SK-N-SH (cell line): Measurements from ENCODE around the gene OGFR. TPM values are rescaled to one million over a fixed set of nuclear protein-coding genes. Genes with fewer than 3 reads are reported as not detected.
A peak's percentile ranks its signal among the peaks of the same experiment; 100 is the strongest.

Source experiments
- CTCF ChIA-PET: fragments of 300-600, 350-600 bp; formaldehyde crosslinking; extraction: SDS; loops from one replicate; lab custom pipeline; 2021; lab: Yijun Ruan, JAX
- POLR2A ChIA-PET: fragments of 350-600 bp; sonication (Branson Sonifier 250); formaldehyde crosslinking; extraction: SDS; loops from one replicate; lab custom pipeline; 2020; ENCODE audit warnings: antibody characterized with exemption, inconsistent platforms; lab: Yijun Ruan, JAX
- DNase-seq: peaks from one replicate; pipeline ENCODE4 v3.0.0; 2012
- H2AFZ ChIP-seq: fragments of 200-600 bp; sonication (generic); 2 replicates; pipeline ENCODE4 v1.8.1; 2016; ENCODE audit warnings: antibody characterized with exemption, mild to moderate bottlenecking, low read depth
- H3F3A ChIP-seq: fragments of 200-600 bp; sonication (generic); replicated peaks from 2 replicates; pipeline ENCODE3; 2016; ENCODE audit warnings: antibody characterized with exemption, mild to moderate bottlenecking; ENCODE audit not compliant: insufficient read depth
- H3K27ac ChIP-seq, 2 experiments: fragments of 200-500 bp in 1 of 2; fragments of 200-600 bp in 1 of 2; sonication (Bioruptor generic) in 1 of 2; sonication (generic), shearing (Covaris generic) in 1 of 2; 2 replicates each; pipeline versions ENCODE4 v1.5.1 to v1.6.1; 2014 to 2016; ENCODE audit warnings: low read depth in 2 of 2, inconsistent platforms in 1 of 2, low read length in 1 of 2, mild to moderate bottlenecking in 1 of 2, mixed read lengths in 1 of 2
- H3K27me3 ChIP-seq: fragments of 200-600 bp; sonication (generic), shearing (Covaris generic); 2 replicates; pipeline ENCODE4 v1.6.1; 2016; ENCODE audit warnings: mixed run types; ENCODE audit not compliant: insufficient read depth
- H3K36me3 ChIP-seq, 2 experiments: fragments of 200-500 bp in 1 of 2; fragments of 200-600 bp in 1 of 2; sonication (Bioruptor generic) in 1 of 2; sonication (generic) in 1 of 2; replicated peaks in 1 of 2; 2 replicates each; pipeline versions ENCODE3 to v1.5.1; 2014 to 2016; ENCODE audit warnings: low read length in 1 of 2, mild to moderate bottlenecking in 1 of 2; ENCODE audit not compliant: insufficient read depth in 2 of 2, control insufficient read depth in 1 of 2
- H3K4me1 ChIP-seq, 2 experiments: fragments of 200-500 bp in 1 of 2; fragments of 200-600 bp in 1 of 2; sonication (Bioruptor generic) in 1 of 2; sonication (generic), shearing (Covaris generic) in 1 of 2; 2 replicates each; pipeline versions ENCODE4 v1.5.1 to v1.6.1; 2014 to 2016; ENCODE audit warnings: low read depth in 1 of 2, low read length in 1 of 2, mixed run types in 1 of 2; ENCODE audit not compliant: insufficient read depth in 2 of 2, control insufficient read depth in 1 of 2
- H3K4me2 ChIP-seq: fragments of 200-600 bp; sonication (generic), shearing (Covaris generic); 2 replicates; pipeline ENCODE4 v1.6.1; 2017; ENCODE audit warnings: mixed run types
- H3K4me3 ChIP-seq, 2 experiments: fragments of 200-500 bp in 1 of 2; fragments of 200-600 bp in 1 of 2; sonication (Bioruptor generic) in 1 of 2; sonication (generic), shearing (Covaris generic) in 1 of 2; 2 replicates each; pipeline versions ENCODE4 v1.5.1 to v1.8.1; 2014 to 2016; ENCODE audit warnings: low read depth in 2 of 2, inconsistent platforms in 1 of 2, low read length in 1 of 2, mild to moderate bottlenecking in 1 of 2, mixed read lengths in 1 of 2, moderate library complexity in 1 of 2
- H3K79me2 ChIP-seq: fragments of 200-600 bp; sonication (generic); 2 replicates; pipeline ENCODE4 v1.8.1; 2017; ENCODE audit warnings: mild to moderate bottlenecking; ENCODE audit not compliant: insufficient read depth
- H3K9ac ChIP-seq: fragments of 200-600 bp; sonication (generic); 2 replicates; pipeline ENCODE4 v1.6.1; 2017; ENCODE audit warnings: mixed run types
- H3K9me2 ChIP-seq: fragments of 200-600 bp; sonication (generic); 2 replicates; pipeline ENCODE4 v1.6.1; 2017; ENCODE audit warnings: mixed run types
- H3K9me3 ChIP-seq: fragments of 200-600 bp; sonication (generic); 2 replicates; pipeline ENCODE4 v1.6.1; 2017; ENCODE audit warnings: mixed run types, mild to moderate bottlenecking, moderate library complexity
- H4K20me1 ChIP-seq: fragments of 200-600 bp; sonication (generic); 2 replicates; pipeline ENCODE4 v1.6.1; 2017; ENCODE audit warnings: mild to moderate bottlenecking, mixed run types; ENCODE audit not compliant: insufficient read depth
- ELF1 ChIP-seq: IDR thresholded peaks from 2 replicates; pipeline ENCODE4 v1.4.0; 2012
- FOXJ3 ChIP-seq: sonication (generic); formaldehyde crosslinking; IDR thresholded peaks from 2 replicates; pipeline ENCODE4 v1.5.1; 2020; ENCODE audit warnings: mild to moderate bottlenecking, missing genetic modification reagents
- FOXM1 ChIP-seq: IDR thresholded peaks from 2 replicates; pipeline ENCODE4 v1.4.0; 2012; ENCODE audit warnings: low read depth, mild to moderate bottlenecking
- GATA2 ChIP-seq: sonication (generic); formaldehyde crosslinking; IDR thresholded peaks from 2 replicates; pipeline ENCODE4 v1.5.0; 2020; ENCODE audit warnings: mild to moderate bottlenecking, missing genetic modification reagents
- JUND ChIP-seq: IDR thresholded peaks from 2 replicates; pipeline ENCODE4 v1.4.0; 2012
- MXI1 ChIP-seq: IDR thresholded peaks from 2 replicates; pipeline ENCODE4 v1.6.1; 2012; ENCODE audit warnings: mild to moderate bottlenecking, low read depth, low read length, improper control_type of control experiment
- WGBS: methylation state at CpG from one replicate; pipeline ENCODE4 v1.1.6; 2017; ENCODE audit warnings: low lambda C conversion rate; 5-methylcytosine and 5-hydroxymethylcytosine counted together
- polyA plus RNA-seq, 3 experiments: library from polyadenylated mRNA; depleted of rRNA; stranded (reverse); fragments of >200 nt; gene quantifications; 2 replicates each; pipeline ENCODE4 v1.2.3, GENCODE V29; 2012
- TF ChIP-seq, protein P1 (sequence below): IDR thresholded peaks from 2 replicates; pipeline ENCODE4 v1.4.0; 2012; ENCODE audit warnings: low read depth
- TF ChIP-seq, protein P2 (sequence below): IDR thresholded peaks from 2 replicates; pipeline ENCODE4 v1.4.0; 2012; ENCODE audit warnings: low read depth, borderline replicate concordance
- TF ChIP-seq, protein P3 (sequence below): fragments of 150-350 bp; IDR thresholded peaks from 2 replicates; pipeline ENCODE4 v1.6.1; 2017; ENCODE audit warnings: antibody characterized with exemption, low read length, low read depth, borderline replicate concordance
- TF ChIP-seq, protein P4 (sequence below): IDR thresholded peaks from 2 replicates; pipeline ENCODE4 v1.6.1; 2012; ENCODE audit warnings: mild to moderate bottlenecking, low read depth, low read length, moderate library complexity

The OGFR gene
- polyA plus RNA-seq, 1 of the 3 experiments (the other 2 are of a cell fraction): 60.8 TPM

DNA sequence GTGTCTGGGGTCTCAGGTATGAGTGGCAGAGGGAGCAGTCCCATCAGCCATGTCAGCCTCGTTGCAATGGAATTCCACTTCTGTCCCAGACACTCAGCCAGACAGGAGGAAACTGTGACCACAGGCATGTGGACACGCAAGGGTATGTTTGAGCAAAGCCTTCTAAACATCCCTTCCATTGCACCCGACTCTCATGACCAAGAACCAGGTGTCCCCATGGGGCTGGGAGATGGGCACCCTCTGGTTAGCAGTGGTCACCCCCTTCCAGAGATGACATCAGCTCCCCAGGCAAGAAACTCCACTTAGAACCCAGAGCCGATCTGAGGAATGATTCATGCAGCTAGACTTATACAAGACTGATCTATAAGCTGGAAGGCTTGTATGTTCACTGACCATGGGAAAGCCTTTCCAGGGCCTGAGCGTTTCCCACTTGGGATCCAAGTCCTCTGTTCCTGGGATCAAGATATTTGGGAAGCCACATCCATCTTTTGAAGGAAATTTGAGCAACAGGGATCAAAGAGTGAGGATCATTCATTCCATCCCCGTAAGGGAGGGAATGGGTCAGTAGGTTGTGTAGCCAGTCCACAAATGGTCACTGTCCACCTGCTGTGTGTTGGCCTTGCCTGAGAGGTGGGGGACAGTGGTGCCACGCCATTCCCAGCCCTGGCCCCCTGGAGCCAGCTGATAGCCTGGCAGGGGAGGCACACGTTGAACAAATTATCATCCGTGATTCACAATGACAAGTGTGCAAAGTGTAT, 12.3 kb upstream of the OGFR start:
- TF ChIP-seq FOXM1: no peak
- TF ChIP-seq, protein P1, sequence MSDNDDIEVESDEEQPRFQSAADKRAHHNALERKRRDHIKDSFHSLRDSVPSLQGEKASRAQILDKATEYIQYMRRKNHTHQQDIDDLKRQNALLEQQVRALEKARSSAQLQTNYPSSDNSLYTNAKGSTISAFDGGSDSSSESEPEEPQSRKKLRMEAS: no peak
- TF ChIP-seq GATA2 (CRISPR knock-in tag): no peak
- Histone ChIP-seq H3K9me3 (no peaks in the 10 kb centered on the region), H3K4me2 (no peak overlapping the region), H3K9ac (no peak overlapping the region), H4K20me1 (0 out of 2 replicates have a peak, but pooled peaks cover 4% of the 10 kb centered on the region), H3K27me3 (no peaks in the 10 kb centered on the region), H2AFZ (no peak overlapping the region), H3F3A (peaks cover 30% of the 10 kb centered on the region), H3K36me3 (no peaks in the 10 kb centered on the region), H3K79me2 (peaks cover 6% of the 10 kb centered on the region), H3K9me2 (no peaks in the 10 kb centered on the region), H3K4me3 (no peak overlapping the region), H3K27ac (peak overlapping the region in 1 of 2 experiments; percentile 7; a peak in 1 of 4 replicates), H3K4me1 (peaks cover 18 to 25% of the 10 kb centered on the region in 2 experiments; a peak in 3 of 4 replicates)
- POLR2A ChIA-PET: interaction anchor here (0.6 to 0.7 kb wide), 2 partner anchors 118 to 150 kb away, joined by 3 read pairs; no protein-coding TSS in a partner anchor
- no peak for DNase-seq
- CTCF ChIA-PET: interaction anchor here (0.6 to 9.4 kb wide), 60 partner anchors 9 to 389 kb away, joined by 3 to 162 read pairs (median 8); partner anchors contain the start of genes NTSR1, OGFR and SLCO4A1
- 60% methylated on average over 7 of the region's 9 CpGs for WGBS

GRCh38 chr20:62792940-62793756, 11.5 kb upstream of the OGFR start:
- Histone ChIP-seq H3F3A (peaks cover 30% of the 10 kb centered on the region), H3K9me3 (no peaks in the 10 kb centered on the region), H3K9ac (no peak overlapping the region), H3K27ac (peak overlapping the region; percentile 56 to 88; a peak in 2 of 4 replicates), H3K4me3 (no peak overlapping the region), H4K20me1 (0 out of 2 replicates have a peak, but pooled peaks cover 8% of the 10 kb centered on the region), H3K4me2 (peak overlapping the region; percentile 88), H3K27me3 (no peaks in the 10 kb centered on the region), H2AFZ (no peak overlapping the region), H3K36me3 (peaks cover 0 to 2% of the 10 kb centered on the region in 2 experiments), H3K9me2 (no peaks in the 10 kb centered on the region), H3K79me2 (peaks cover 13% of the 10 kb centered on the region), H3K4me1 (peaks cover 22 to 30% of the 10 kb centered on the region in 2 experiments; a peak in 3 of 4 replicates)
- no peak for DNase-seq
- POLR2A ChIA-PET: interaction anchor here (0.7 to 0.9 kb wide), 2 partner anchors 22 to 150 kb away, joined by 3 read pairs; no protein-coding TSS in a partner anchor
- 90% methylated on average over 19 of the region's 22 CpGs for whole genome bisulfite sequencing
- CTCF ChIA-PET: interaction anchor here (0.6 to 9.4 kb wide), 19 partner anchors 10 to 383 kb away, joined by 3 to 162 read pairs (median 17); partner anchors contain the start of gene NTSR1
- TF ChIP-seq ELF1 (no peak), MXI1 (no peak)

- ChIA-PET CTCF (interaction anchor here (1.2 to 9.4 kb wide), 4 partner anchors 14 to 294 kb away, joined by 4 to 162 read pairs (median 10); no protein-coding TSS in a partner anchor), POLR2A (interaction anchor here (0.9 to 1.3 kb wide), 3 partner anchors 10 to 22 kb away, joined by 3 read pairs; no protein-coding TSS in a partner anchor)
- WGBS: no CpG with 5 or more reads among the region's 7 CpGs
- TF ChIP-seq, protein P2, sequence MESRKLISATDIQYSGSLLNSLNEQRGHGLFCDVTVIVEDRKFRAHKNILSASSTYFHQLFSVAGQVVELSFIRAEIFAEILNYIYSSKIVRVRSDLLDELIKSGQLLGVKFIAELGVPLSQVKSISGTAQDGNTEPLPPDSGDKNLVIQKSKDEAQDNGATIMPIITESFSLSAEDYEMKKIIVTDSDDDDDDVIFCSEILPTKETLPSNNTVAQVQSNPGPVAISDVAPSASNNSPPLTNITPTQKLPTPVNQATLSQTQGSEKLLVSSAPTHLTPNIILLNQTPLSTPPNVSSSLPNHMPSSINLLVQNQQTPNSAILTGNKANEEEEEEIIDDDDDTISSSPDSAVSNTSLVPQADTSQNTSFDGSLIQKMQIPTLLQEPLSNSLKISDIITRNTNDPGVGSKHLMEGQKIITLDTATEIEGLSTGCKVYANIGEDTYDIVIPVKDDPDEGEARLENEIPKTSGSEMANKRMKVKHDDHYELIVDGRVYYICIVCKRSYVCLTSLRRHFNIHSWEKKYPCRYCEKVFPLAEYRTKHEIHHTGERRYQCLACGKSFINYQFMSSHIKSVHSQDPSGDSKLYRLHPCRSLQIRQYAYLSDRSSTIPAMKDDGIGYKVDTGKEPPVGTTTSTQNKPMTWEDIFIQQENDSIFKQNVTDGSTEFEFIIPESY: no peak
- TF ChIP-seq ELF1 (no peak), JUND (no peak), FOXJ3 (no peak)
- TF ChIP-seq, protein P3, sequence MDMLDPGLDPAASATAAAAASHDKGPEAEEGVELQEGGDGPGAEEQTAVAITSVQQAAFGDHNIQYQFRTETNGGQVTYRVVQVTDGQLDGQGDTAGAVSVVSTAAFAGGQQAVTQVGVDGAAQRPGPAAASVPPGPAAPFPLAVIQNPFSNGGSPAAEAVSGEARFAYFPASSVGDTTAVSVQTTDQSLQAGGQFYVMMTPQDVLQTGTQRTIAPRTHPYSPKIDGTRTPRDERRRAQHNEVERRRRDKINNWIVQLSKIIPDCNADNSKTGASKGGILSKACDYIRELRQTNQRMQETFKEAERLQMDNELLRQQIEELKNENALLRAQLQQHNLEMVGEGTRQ: no peak
- TF ChIP-seq, protein P4, sequence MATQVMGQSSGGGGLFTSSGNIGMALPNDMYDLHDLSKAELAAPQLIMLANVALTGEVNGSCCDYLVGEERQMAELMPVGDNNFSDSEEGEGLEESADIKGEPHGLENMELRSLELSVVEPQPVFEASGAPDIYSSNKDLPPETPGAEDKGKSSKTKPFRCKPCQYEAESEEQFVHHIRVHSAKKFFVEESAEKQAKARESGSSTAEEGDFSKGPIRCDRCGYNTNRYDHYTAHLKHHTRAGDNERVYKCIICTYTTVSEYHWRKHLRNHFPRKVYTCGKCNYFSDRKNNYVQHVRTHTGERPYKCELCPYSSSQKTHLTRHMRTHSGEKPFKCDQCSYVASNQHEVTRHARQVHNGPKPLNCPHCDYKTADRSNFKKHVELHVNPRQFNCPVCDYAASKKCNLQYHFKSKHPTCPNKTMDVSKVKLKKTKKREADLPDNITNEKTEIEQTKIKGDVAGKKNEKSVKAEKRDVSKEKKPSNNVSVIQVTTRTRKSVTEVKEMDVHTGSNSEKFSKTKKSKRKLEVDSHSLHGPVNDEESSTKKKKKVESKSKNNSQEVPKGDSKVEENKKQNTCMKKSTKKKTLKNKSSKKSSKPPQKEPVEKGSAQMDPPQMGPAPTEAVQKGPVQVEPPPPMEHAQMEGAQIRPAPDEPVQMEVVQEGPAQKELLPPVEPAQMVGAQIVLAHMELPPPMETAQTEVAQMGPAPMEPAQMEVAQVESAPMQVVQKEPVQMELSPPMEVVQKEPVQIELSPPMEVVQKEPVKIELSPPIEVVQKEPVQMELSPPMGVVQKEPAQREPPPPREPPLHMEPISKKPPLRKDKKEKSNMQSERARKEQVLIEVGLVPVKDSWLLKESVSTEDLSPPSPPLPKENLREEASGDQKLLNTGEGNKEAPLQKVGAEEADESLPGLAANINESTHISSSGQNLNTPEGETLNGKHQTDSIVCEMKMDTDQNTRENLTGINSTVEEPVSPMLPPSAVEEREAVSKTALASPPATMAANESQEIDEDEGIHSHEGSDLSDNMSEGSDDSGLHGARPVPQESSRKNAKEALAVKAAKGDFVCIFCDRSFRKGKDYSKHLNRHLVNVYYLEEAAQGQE: no peak
Measured at GRCh38 chr20:62793757-62794006, 11.0 kb upstream of the OGFR start.

More at GRCh38 chr20:62793757-62794006, 11.0 kb upstream of the OGFR start:
- no peak for DNase-seq
- peaks cover 30% of the 10 kb centered on the region for H3F3A ChIP-seq
- 0 out of 2 replicates have a peak overlapping the region, but pooled peaks have one; percentile 74 for H2AFZ ChIP-seq
- peak overlapping the region; percentile 56 to 88; a peak in 3 of 4 replicates for H3K27ac ChIP-seq
- no peaks in the 10 kb centered on the region for H3K9me2 ChIP-seq
- peaks cover 17% of the 10 kb centered on the region for H3K79me2 ChIP-seq
- H3K4me2 ChIP-seq: peak overlapping the region; percentile 88
- H3K4me3 ChIP-seq: peak overlapping the region; percentile 34 to 39; a peak in 3 of 4 replicates
- 0 out of 2 replicates have a peak, but pooled peaks cover 8% of the 10 kb centered on the region for H4K20me1 ChIP-seq
- no peaks in the 10 kb centered on the region for H3K9me3 ChIP-seq
- H3K4me1 ChIP-seq: peaks cover 22 to 27% of the 10 kb centered on the region in 2 experiments; a peak in 3 of 4 replicates
- peaks cover 3 to 8% of the 10 kb centered on the region in 2 experiments for H3K36me3 ChIP-seq
- peak overlapping the region; percentile 48 for H3K9ac ChIP-seq
- no peaks in the 10 kb centered on the region for H3K27me3 ChIP-seq
